HG03108 (cell line): ENCODE results near the gene ZNF512.
"Not testable (repeated sequence)": the region's sequence is repeated elsewhere in the genome, so short reads cannot be mapped to it uniquely, and the experiment has no call there.

Experiments
- ATAC-seq: cut with Tn5 transposase; IDR thresholded peaks from one replicate; pipeline ENCODE4 v1.9.1; 2021; ENCODE audit warnings: moderate library complexity; ENCODE audit not compliant: unreplicated experiment

The ZNF512 gene, protein sequence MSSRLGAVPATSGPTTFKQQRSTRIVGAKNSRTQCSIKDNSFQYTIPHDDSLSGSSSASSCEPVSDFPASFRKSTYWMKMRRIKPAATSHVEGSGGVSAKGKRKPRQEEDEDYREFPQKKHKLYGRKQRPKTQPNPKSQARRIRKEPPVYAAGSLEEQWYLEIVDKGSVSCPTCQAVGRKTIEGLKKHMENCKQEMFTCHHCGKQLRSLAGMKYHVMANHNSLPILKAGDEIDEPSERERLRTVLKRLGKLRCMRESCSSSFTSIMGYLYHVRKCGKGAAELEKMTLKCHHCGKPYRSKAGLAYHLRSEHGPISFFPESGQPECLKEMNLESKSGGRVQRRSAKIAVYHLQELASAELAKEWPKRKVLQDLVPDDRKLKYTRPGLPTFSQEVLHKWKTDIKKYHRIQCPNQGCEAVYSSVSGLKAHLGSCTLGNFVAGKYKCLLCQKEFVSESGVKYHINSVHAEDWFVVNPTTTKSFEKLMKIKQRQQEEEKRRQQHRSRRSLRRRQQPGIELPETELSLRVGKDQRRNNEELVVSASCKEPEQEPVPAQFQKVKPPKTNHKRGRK

DNA sequence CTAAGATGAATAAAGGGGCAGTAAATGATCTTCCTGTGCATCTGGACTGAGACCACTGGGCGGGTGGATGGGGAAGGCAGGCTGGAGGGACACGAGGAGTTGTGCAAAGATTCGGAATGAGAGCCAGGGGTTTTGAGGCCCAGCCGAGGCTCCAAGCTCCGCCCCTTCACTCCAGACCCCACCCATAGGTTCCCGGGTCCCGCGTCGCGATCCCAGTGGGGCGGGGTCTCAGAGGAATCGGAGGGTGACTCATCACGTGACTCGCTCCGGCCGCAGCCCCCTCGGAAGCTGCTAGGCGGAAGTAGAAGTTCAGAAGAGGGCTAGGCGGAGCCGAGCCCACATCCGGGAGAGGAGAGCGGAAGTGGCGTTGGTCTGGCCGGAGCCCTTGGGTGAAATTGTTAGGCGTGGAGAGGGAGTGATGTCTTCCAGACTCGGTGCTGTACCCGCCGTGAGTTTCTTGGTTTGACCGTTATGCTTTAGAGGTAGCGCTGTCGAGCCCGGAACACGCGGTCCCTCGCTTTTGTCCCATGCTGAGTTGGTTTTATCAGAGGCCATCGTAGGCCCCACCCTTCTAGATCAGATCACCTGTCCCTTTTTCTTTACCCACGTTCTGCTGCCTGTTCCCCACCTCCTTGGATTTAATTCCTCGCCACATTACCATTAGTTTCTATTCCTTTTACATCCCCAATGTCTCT, at the start of gene ZNF512:
Gene ZNF512 (plus strand): TSS at position 348 of the 695 bp plus-strand sequence. CDS start 71 bp downstream, at position 419.
- ATAC-seq, result peak; percentile 90

DNA sequence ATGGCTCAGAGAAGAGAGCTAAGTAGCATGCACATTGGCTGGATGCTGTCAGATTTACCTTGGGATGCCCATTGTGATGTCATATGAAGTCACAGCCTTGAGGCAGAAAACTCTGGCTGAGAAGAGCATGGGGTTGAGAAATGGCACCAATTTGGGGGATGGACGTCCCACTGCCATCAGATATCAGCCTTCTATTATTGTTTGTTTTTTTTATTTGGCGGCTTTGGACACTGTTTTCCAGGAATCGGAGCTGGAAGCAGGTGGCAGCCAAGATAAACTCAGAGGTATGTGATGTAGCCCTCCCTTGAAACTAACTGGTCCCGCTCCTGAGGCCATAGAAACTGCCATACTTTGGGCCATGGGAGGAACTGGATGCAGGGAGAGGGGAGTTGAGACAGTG, 45.6 kb upstream of the ZNF512 start:
- ATAC-seq, result no peak

DNA sequence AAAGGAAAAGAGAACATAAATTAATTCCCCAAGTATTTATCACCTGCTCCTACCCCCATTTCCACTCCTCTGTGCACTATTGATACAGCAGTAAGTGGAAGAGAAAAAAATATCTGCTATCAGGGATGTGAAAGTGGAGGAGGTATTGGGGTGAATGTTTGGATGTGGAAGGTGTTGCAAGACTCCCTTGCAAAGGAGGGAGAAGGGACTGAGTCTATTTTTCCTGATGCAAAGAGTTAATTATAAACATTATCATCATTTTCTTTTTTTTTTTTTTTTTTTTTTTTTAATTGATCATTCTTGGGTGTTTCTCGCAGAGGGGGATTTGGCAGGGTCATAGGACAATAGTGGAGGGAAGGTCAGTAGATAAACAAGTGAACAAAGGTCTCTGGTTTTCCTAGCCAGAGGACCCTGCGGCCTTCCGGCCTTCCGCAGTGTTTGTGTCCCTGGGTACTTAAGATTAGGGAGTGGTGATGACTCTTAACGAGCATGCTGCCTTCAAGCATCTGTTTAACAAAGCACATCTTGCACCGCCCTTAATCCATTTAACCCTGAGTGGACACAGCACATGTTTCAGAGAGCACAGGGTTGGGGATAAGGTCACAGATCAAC, 43.9 kb upstream of the ZNF512 start:
- not testable (repeated sequence) for ATAC-seq

DNA sequence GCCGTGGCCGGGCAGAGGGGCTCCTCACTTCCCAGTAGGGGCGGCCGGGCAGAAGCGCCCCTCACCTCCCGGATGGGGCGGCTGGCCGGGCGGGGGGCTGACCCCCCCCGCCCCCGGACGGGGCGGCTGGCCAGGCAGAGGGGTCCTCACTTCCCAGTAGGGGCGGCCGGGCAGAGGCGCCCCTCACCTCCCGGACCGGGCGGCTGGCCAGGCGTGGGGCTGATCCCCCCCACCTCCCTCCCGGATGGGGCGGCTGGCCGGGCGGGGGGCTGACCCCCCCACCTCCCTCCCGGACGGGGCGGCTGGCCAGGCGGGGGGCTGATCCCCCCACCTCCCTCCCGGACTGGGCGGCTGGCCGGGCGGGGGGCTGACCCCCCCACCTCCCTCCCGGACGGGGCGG, 43.2 kb upstream of the ZNF512 start:
- ATAC-seq, result not testable (repeated sequence)

DNA sequence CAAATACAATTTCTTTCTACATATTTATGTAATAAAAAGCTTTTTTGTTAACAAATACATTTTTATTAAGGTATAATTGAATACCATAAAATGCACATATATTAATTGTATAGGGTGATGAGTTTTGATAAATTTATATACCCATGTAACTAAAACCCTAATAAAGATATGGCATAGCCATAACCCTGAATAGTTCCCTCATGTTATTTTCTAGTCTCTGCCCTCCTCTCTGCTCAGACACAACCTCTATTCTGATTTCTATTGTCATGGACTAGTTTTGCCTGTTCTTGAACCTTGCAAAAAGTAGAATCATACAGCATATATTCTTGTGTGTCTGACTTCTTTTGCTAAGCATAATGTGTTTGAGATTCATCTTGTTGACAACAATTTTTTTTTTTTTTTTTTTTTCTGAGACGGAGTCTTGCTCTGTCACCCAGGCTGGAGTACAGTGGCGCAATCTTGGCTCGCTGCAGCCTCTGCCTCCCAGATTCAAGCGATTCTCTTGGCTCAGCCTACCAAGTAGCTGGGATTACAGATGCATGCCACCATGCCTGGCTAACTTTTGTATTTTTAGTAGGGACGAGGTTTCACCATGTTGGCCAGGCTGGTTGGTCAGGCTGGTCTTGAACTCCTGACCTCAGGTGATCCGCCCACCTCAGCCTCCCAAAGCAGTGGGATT, 38.6 kb upstream of the ZNF512 start:
- no peak for ATAC-seq

DNA sequence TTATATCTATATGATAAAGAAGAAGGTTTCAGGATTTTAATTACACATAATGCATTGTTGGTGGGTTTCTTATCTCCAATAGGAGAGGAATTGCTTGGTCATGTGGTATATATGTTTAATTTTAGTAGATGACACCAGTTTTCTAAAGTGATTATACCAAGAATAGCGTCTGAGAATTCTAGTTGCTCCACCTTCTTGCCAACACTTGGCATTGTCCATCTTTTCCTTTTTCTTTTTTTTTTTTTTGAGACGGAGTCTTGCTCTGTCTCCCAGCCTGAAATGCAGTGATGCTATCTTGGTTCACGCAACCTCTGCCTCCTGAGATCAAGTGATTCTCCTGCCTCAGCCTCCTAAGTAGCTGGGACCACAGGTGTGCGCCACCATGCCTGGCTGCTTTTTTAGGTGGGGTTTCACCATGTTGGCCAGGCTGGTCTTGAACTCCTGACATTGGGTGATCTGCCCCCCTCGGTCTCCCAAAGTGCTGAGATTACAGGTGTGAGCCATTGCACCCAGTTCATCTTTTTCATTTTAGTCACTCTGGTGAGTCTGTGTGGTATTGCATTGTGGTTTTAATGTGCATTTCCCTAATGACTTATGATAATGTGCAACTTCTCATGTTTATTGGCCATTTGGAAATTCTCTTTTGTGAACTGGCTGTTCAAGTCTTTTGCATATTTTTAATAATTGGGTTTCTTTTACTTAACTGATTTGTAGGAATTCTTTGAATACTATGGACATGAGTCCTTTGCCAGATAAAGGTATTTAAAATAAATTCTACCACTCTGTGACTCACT, 37.3 kb upstream of the ZNF512 start:
- ATAC-seq, result no peak

DNA sequence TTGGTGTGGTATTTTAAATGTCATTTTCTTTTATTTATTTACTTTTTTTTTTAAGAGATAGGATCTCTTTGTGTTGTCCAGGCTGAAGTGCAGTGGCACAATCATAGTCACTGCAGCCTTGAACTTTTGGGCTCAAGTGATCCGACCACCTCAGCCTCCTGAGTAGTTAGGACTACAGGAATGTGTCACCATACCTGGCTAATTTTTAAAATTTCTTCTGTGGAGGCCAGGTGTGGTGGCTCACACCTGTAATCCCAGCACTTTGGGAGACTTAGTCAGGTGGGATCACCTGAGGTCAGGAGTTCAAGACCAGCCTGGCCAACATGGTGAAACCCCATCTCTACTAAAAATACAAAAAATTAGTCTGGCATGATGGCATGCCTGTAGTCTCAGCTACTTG, 33.5 kb upstream of the ZNF512 start:
- no peak for ATAC-seq

DNA sequence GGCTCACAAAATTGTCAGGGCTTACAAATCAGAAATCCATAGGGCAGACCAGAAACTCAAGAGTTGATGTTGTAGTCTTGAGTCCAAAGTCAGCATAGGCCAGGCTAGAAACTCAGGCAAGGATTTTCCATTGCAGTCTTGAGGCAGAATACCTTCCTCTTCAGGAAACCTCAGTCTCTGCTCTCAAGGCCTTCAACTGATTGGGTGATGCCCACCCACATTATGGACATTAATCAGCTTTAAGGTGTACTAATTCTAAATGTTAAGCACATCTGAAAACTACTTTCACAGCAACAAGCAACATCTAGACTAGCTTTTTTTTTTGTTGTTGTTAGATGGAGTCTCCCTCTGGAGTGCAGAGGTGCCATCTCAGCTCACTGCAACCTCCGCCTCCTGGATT, 31.3 kb upstream of the ZNF512 start:
- no peak for ATAC-seq

DNA sequence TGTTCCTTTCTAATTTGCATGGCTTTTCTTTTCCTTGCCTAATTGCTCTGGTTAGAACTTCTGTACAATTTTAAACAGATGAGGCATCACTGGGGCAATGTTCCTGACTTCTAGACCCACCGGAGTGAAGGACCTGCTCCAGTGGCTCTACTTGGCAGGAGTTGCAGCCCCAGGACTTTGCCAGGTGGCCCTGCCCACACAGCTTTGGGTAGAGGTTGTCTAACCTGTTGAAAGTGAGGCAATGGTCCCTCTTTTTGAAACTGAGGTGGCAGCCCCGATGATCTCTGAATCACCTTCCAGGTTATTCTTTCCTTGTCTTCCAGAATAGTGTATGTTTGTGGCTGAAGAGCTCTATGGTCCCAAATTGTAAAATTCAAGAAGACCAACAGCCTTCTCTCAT, 29.9 kb upstream of the ZNF512 start:
- no peak for ATAC-seq

DNA sequence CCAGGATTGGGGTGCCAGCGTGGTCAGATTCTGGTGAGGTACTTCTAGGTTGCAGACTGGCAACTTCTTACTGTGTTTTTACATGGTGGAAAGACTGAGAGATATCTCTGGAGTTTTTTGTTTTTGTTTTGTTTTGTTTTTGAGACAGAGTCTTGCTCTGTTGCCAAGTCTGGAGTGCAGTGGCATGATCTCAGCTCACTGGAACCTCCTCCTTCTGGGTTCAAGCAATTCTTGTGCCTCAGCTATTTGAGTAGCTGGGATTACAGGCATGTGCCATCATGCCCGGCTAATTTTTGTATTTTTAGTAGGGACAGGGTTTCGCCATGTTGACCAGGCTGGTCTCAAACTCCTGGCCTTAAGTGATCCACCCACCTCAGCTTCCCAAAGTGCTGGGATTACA, 28.4 kb upstream of the ZNF512 start:
- ATAC-seq, result not testable (repeated sequence)

DNA sequence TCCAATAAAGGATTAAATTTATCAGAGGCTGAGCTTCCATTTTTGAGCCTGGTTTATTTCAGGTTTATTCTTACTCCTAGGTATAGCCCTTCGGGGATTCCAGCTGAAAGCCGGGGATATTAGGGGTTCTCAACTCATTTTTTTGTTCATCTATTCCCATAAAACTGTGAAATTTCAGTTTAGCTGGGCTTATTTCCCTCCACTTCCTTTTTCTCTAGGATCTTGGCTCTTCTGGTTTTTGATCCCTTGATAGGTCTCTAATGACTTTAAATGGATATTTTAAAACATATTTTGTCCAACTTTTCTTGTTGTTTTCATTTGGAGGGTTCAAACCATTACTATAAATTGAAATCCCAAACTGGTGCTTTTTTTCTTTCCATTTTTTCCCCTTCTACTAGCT, 23.6 kb upstream of the ZNF512 start:
- no peak for ATAC-seq

DNA sequence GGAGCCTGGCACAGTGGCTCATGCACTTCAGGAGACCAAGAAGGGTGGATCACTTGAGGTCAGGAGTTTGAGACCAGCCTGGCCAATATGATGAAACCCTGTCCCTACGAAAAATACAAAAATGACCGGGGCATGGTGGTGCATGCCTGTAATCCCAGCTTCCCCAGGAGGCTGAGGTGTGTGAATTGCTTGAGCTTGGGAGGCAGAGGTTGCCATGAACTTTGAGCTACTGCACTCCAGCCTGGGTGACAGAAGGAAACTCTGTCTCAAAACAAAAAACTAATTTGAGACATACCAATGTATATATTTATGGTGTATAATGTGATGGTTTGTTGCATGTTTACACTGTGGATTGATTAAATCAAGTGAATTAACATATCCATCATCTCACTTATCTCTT, 21.8 kb upstream of the ZNF512 start:
- ATAC-seq, result no peak

DNA sequence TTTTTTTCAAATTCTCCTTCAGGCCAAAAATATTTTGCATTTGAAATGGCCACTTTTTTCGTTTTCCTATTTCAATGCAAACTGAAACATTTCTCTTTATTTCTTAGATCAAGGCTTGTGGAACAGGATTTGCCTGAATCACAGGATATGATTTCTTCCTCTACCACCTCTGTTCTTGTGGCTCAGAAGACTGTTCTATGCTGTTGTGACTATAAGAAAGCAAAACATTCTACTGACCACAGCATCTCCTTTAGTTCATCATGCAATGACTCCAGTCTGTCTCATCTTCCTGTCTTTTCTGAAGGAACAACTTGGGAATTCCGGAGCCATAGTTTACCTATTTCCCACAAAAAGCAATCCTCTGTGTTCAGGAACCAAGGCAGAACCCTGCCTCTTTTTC, 16.2 kb upstream of the ZNF512 start:
- no peak for ATAC-seq

DNA sequence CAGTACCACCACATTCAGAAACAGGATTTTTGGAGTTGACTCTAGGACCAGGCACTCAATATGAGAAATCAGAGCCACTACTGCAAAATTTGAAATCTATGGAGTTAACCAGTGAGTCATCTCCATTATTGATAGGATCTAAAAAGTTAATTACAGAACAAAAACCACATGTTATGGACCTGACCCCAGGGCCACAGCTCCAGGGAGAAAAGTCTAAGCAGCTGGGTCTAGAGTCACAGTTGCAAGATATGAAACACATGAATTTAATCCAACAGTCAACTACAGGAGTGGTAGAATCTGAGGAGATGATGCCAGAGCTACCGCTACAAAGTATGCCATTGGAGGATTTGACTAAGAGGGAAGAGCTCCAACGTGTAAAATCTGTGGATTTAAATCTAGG, 13.4 kb upstream of the ZNF512 start:
- ATAC-seq, result no peak

DNA sequence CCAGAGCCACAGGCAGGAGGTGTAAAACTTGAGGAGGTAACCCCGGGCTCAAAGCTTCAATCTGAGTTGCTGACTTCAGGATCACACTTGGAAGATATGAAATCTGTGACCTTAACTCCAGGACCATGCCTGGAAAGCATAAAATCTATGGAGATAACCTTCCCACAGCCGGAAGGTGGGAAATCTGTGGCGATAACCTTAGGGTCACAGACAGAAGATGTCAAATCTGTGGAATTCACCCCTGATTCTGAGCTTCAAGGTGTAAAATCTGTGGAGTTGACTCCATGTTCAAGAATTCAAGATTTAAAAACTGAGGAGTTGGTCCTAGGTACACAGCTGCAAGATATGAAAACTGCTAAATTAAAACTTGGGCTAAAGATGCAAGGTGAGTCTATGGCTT, 11.6 kb upstream of the ZNF512 start:
- no peak for ATAC-seq

DNA sequence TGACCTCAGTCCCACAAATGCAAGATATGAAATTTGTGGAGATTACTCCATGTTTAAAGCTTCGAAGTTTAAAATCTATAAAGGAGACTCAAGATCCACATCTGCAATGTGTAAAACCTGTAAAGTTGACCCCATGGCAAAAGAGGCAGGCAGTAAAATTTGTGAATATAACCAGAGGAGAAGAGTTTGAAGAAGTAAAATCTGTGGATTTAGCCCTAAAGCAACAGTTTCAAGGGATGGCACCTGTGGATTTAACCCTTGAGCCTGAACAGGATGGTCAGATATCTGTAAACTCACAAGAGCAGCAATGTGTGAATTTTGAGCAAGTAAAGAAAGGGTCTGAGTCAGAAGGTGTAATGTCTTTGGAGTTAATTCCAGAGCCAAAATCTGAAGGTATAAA, 11.2 kb upstream of the ZNF512 start:
- ATAC-seq, result no peak

DNA sequence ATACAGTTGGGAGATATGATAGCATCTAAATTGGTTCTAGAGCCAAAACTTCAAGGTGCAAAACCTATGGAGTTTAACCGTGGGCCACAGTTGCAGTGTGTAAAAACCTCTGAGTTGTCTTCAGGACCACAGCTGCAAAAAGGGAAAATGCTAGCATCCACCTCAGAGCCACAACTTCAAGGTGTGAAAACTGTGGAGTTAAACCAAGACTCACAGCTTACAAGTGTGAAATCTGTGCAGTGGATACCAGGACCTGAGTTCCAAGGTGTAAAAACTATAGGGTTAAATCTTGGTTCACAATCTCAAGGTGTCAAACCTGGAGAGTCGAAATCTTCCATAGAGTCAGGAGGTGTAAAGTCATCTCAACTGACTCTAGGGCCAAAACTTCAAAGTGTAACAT, 10.4 kb upstream of the ZNF512 start:
- ATAC-seq, result no peak

DNA sequence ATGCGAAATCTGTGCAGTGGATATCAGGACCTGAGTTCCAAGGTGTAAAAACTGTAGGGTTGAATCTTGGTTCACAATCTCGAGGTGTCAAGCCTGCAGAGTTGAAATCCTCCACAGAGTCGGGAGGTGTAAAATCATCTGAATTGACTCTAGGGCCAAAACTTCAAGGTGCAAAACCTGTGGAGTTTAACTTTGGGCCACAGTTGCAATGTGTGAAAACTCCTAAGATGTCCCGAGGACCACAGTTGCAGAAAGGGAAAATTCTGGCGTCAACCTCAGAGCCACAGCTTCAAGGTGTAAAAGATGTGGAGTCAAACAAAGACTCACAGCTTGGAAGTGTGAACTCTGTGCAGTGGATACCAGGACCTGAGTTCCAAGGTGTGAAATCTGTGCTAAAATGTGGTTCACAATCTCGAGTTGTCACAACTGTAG, 9.8 kb upstream of the ZNF512 start:
- ATAC-seq, result no peak

DNA sequence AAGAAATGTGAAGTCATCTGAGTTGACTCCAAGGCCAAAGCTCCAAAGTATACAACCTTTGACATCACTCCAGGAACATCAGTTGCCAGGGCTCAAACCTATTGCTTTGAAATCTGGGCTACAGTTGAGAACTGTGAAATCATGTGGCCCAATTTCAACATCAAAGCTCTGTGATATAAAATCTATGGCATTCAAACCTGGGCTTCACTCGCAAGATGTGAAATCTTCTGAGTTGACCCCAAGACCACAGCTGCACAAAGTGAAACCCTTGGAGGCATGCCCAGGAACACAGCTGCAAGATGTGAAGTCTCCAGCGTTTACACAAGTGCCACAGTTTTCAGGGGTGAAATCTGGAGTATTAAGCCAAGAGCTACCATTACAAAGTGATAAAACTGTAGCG, 9.4 kb upstream of the ZNF512 start:
- no peak for ATAC-seq

DNA sequence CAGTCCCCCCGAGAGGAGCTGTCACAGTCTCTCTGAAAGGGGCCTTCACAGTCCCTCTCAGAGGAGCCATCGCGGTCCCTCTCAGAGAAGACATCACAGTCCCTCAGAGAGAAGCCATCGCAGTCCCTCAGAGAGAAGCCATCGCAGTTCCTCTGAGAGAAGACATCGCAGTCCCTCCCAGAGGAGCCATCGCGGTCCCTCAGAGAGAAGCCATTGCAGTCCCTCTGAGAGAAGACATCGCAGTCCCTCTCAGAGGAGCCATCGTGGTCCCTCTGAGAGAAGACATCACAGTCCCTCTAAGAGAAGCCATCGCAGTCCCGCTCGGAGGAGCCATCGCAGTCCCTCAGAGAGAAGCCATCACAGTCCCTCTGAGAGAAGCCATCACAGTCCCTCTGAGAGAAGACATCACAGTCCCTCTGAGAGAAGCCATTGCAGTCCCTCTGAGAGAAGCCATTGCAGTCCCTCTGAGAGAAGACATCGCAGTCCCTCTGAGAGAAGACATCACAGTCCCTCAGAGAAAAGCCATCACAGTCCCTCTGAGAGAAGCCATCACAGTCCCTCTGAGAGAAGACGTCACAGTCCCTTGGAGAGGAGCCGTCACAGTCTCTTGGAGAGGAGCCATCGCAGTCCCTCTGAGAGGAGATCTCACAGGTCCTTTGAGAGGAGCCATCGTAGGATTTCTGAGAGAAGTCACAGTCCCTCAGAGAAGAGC, 1.3 kb upstream of the ZNF512 start:
- ATAC-seq, result no peak
